Measurements from ENCODE around the gene ZNF627.
"Not testable (repeated sequence)": the region's sequence is repeated elsewhere in the genome, so short reads cannot be mapped to it uniquely, and the experiment has no call there.

Gene ZNF627

GRCh38 chr19:11558881-11559828 lies 38.1 kb upstream of the ZNF627 start, which contains the start of gene ELOF1:
TSS of gene ELOF1 (minus strand) at chr19:11559230. CDS start at chr19:11554347, 4,883 bp downstream.
- peak; percentile 97 for ATAC-seq (ENCODE audit: insufficient read depth, low read depth)
- peaks cover 15% of the 10 kb centered on the region for H3K36me3 ChIP-seq (ENCODE audit: insufficient read depth, low read length)
- TF ChIP-seq EZH2 (IDR thresholded peaks at IDR 0.05; ENCODE audit: borderline replicate concordance, low read depth, low read length, severe bottlenecking) = no peak
- TF ChIP-seq CTCF (IDR thresholded peaks at IDR 0.05; ENCODE audit: borderline replicate concordance, extremely low read depth, low read length, poor library complexity, severe bottlenecking) = peak; percentile 42
- peak within 1 kb of the TSS; percentile 85 for H3K4me2 ChIP-seq (ENCODE audit: insufficient read depth, low read length)
- H3K9ac ChIP-seq (ENCODE audit: low read depth, low read length) = peak within 1 kb of the TSS; percentile 60
- no peaks in the 10 kb centered on the region for H3K9me3 ChIP-seq (ENCODE audit: insufficient read depth, low read length, severe bottlenecking)
- H3K79me2 ChIP-seq (ENCODE audit: insufficient read depth, low read length) = peaks cover 44% of the 10 kb centered on the region
- DNase-seq = peak; percentile 98
- peak within 1 kb of the TSS; percentile 80 for H3K27ac ChIP-seq (ENCODE audit: low read length)
- peak within 1 kb of the TSS; percentile 89 for H2AFZ ChIP-seq (ENCODE audit: low read depth, low read length)
- H4K20me1 ChIP-seq (ENCODE audit: insufficient read depth, low read length) = peaks cover 25% of the 10 kb centered on the region
- H3K4me3 ChIP-seq (ENCODE audit: low read depth in 1 of 2, low read length in 2 of 2) = peak within 1 kb of the TSS; percentile 68 to 84
- H3K4me1 ChIP-seq (ENCODE audit: insufficient read depth, low read length) = peaks cover 31% of the 10 kb centered on the region
- no peaks in the 10 kb centered on the region for H3K27me3 ChIP-seq (ENCODE audit: insufficient read depth, low read length, poor library complexity)

GRCh38 chr19:11560404-11561051 lies 36.8 kb upstream of the ZNF627 start:
- Histone ChIP-seq H4K20me1 (ENCODE audit: insufficient read depth, low read length) (peaks cover 18% of the 10 kb centered on the region), H3K9me3 (ENCODE audit: insufficient read depth, low read length, severe bottlenecking) (no peaks in the 10 kb centered on the region), H3K27me3 (ENCODE audit: insufficient read depth, low read length, poor library complexity) (no peaks in the 10 kb centered on the region), H3K4me1 (ENCODE audit: insufficient read depth, low read length) (peaks cover 31% of the 10 kb centered on the region), H3K4me2 (ENCODE audit: insufficient read depth, low read length) (peak overlapping the region; percentile 85), H3K4me3 (ENCODE audit: low read depth in 1 of 2, low read length in 2 of 2) (peak overlapping the region in 1 of 2 experiments; percentile 84; a peak in 2 of 4 replicates), H3K27ac (ENCODE audit: low read length) (no peak overlapping the region), H3K9ac (ENCODE audit: low read depth, low read length) (peak overlapping the region; percentile 60), H2AFZ (ENCODE audit: low read depth, low read length) (no peak overlapping the region), H3K36me3 (ENCODE audit: insufficient read depth, low read length) (peaks cover 5% of the 10 kb centered on the region), H3K79me2 (ENCODE audit: insufficient read depth, low read length) (peaks cover 39% of the 10 kb centered on the region)
- no peak for TF ChIP-seq EZH2 (IDR thresholded peaks at IDR 0.05; ENCODE audit: borderline replicate concordance, low read depth, low read length, severe bottlenecking)
- peak; percentile 91 for TF ChIP-seq CTCF (IDR thresholded peaks at IDR 0.05; ENCODE audit: borderline replicate concordance, extremely low read depth, low read length, poor library complexity, severe bottlenecking)
- peak; percentile 63 for ATAC-seq (ENCODE audit: insufficient read depth, low read depth)
- peak; percentile 79 for DNase-seq

- H2AFZ ChIP-seq (ENCODE audit: low read depth, low read length) = no peak overlapping the region
- H3K4me1 ChIP-seq (ENCODE audit: insufficient read depth, low read length) = peaks cover 12% of the 10 kb centered on the region
- H3K9ac ChIP-seq (ENCODE audit: low read depth, low read length) = no peak overlapping the region
- H3K27ac ChIP-seq (ENCODE audit: low read length) = no peak overlapping the region
- H3K4me2 ChIP-seq (ENCODE audit: insufficient read depth, low read length) = no peak overlapping the region
- H4K20me1 ChIP-seq (ENCODE audit: insufficient read depth, low read length) = no peaks in the 10 kb centered on the region
- H3K9me3 ChIP-seq (ENCODE audit: insufficient read depth, low read length, severe bottlenecking) = no peaks in the 10 kb centered on the region
- no peak for TF ChIP-seq CTCF (IDR thresholded peaks at IDR 0.05; ENCODE audit: borderline replicate concordance, extremely low read depth, low read length, poor library complexity, severe bottlenecking)
- TF ChIP-seq EZH2 (IDR thresholded peaks at IDR 0.05; ENCODE audit: borderline replicate concordance, low read depth, low read length, severe bottlenecking) = no peak
- DNase-seq (no peak), ATAC-seq (ENCODE audit: insufficient read depth, low read depth) (no peak)
- no peak overlapping the region for H3K4me3 ChIP-seq (ENCODE audit: low read depth in 1 of 2, low read length in 2 of 2)
- H3K36me3 ChIP-seq (ENCODE audit: insufficient read depth, low read length) = no peaks in the 10 kb centered on the region
- H3K79me2 ChIP-seq (ENCODE audit: insufficient read depth, low read length) = peaks cover 10% of the 10 kb centered on the region
- H3K27me3 ChIP-seq (ENCODE audit: insufficient read depth, low read length, poor library complexity) = no peaks in the 10 kb centered on the region
These were observed 33.8 kb upstream of the ZNF627 start for GRCh38 chr19:11563532-11563931.

- H3K4me1 ChIP-seq (ENCODE audit: insufficient read depth, low read length) = peaks cover 12% of the 10 kb centered on the region
These were observed 33.0 kb upstream of the ZNF627 start for GRCh38 chr19:11564082-11564807.

GRCh38 chr19:11565649-11565980 lies 31.7 kb upstream of the ZNF627 start:
- H3K79me2 ChIP-seq (ENCODE audit: insufficient read depth, low read length); H3K27me3 ChIP-seq (ENCODE audit: insufficient read depth, low read length, poor library complexity); H2AFZ ChIP-seq (ENCODE audit: low read depth, low read length); H3K4me2 ChIP-seq (ENCODE audit: insufficient read depth, low read length); H4K20me1 ChIP-seq (ENCODE audit: insufficient read depth, low read length); ATAC-seq (ENCODE audit: insufficient read depth, low read depth); H3K4me3 ChIP-seq (ENCODE audit: low read depth in 1 of 2, low read length in 2 of 2); H3K9ac ChIP-seq (ENCODE audit: low read depth, low read length); H3K9me3 ChIP-seq (ENCODE audit: insufficient read depth, low read length, severe bottlenecking); H3K4me1 ChIP-seq (ENCODE audit: insufficient read depth, low read length); H3K36me3 ChIP-seq (ENCODE audit: insufficient read depth, low read length); H3K27ac ChIP-seq (ENCODE audit: low read length); DNase-seq: not testable (repeated sequence)

More at GRCh38 chr19:11564082-11564807, 33.0 kb upstream of the ZNF627 start:
- H3K36me3 ChIP-seq (ENCODE audit: insufficient read depth, low read length); H3K4me2 ChIP-seq (ENCODE audit: insufficient read depth, low read length); DNase-seq; H3K79me2 ChIP-seq (ENCODE audit: insufficient read depth, low read length); H3K9ac ChIP-seq (ENCODE audit: low read depth, low read length); H4K20me1 ChIP-seq (ENCODE audit: insufficient read depth, low read length); H3K27ac ChIP-seq (ENCODE audit: low read length); H3K4me3 ChIP-seq (ENCODE audit: low read depth in 1 of 2, low read length in 2 of 2); H2AFZ ChIP-seq (ENCODE audit: low read depth, low read length); H3K9me3 ChIP-seq (ENCODE audit: insufficient read depth, low read length, severe bottlenecking); H3K27me3 ChIP-seq (ENCODE audit: insufficient read depth, low read length, poor library complexity); ATAC-seq (ENCODE audit: insufficient read depth, low read depth): not testable (repeated sequence)

Measured in DND-41 (cell line).